ENCODE results near the gene ARMC9.

DNA sequence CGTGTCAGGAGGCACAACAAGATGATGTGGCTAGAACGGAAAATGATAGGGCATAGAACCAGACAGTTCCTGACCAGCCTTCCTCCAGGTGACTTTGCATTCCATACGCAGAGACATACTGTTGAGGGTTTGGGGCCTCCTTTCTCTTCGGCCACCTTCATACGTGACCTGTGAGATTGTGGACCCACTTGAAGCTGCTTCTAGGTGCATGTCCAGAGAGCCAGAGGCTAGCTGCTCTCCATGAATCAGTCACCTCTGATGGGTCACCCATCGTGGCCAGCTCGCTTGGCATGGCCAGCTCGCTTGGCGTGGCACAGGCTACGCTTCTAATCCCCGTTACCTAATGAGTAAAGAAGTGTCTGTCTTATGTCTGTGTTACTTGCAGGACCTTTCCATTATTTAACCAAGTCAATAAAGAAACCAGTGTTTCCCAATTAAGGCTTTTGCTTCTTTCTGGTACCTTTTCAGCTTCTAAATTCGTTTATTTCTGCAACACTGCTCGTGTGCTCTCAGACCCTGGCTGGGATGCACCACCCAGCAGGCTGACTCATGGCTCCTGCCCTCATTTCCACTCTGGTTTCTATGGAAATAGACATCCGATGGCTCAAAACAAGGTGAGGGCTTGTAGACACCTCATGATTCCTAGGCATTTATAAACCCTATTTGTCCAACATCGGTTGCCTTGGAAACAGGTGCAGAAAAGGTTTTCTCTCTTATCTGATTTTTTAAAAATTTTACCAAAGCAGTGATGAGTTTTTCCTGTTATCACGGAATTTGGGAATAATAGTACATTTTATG lies 110.4 kb downstream of the ARMC9 start:
- TF ChIP-seq, protein P1, sequence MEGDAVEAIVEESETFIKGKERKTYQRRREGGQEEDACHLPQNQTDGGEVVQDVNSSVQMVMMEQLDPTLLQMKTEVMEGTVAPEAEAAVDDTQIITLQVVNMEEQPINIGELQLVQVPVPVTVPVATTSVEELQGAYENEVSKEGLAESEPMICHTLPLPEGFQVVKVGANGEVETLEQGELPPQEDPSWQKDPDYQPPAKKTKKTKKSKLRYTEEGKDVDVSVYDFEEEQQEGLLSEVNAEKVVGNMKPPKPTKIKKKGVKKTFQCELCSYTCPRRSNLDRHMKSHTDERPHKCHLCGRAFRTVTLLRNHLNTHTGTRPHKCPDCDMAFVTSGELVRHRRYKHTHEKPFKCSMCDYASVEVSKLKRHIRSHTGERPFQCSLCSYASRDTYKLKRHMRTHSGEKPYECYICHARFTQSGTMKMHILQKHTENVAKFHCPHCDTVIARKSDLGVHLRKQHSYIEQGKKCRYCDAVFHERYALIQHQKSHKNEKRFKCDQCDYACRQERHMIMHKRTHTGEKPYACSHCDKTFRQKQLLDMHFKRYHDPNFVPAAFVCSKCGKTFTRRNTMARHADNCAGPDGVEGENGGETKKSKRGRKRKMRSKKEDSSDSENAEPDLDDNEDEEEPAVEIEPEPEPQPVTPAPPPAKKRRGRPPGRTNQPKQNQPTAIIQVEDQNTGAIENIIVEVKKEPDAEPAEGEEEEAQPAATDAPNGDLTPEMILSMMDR (IDR thresholded peaks at IDR 0.05; ENCODE audit: poor library complexity) = no peak
- TF ChIP-seq EZH2phosphoT487 (IDR thresholded peaks at IDR 0.05; ENCODE audit: low read depth, severe bottlenecking, unreplicated experiment) (no peak), EZH2 (IDR thresholded peaks at IDR 0.05; ENCODE audit: borderline replicate concordance) (no peak)
